GM18951 (cell line): ENCODE data around the gene ALAS2.
"Not testable (repeated sequence)": the region's sequence is repeated elsewhere in the genome, so short reads cannot be mapped to it uniquely, and the experiment has no call there.

Experiments
- POLR2A ChIP-seq: IDR thresholded peaks from 4 replicates; pipeline ENCODE4 v1.6.1; 2011; ENCODE audit warnings: mild to moderate bottlenecking; ENCODE audit not compliant: insufficient read length, insufficient read depth; ENCODE audit errors: extremely low read depth
- in situ Hi-C: fragments of 300-500 bp; cut with MboI; formaldehyde crosslinking; loops from one replicate; pipeline ENCODE4 v1.12.0; 2022; ENCODE audit warnings: low sequenced_read_pairs, mixed read lengths, inconsistent platforms; ENCODE audit not compliant: unreplicated experiment

The ALAS2 gene, protein sequence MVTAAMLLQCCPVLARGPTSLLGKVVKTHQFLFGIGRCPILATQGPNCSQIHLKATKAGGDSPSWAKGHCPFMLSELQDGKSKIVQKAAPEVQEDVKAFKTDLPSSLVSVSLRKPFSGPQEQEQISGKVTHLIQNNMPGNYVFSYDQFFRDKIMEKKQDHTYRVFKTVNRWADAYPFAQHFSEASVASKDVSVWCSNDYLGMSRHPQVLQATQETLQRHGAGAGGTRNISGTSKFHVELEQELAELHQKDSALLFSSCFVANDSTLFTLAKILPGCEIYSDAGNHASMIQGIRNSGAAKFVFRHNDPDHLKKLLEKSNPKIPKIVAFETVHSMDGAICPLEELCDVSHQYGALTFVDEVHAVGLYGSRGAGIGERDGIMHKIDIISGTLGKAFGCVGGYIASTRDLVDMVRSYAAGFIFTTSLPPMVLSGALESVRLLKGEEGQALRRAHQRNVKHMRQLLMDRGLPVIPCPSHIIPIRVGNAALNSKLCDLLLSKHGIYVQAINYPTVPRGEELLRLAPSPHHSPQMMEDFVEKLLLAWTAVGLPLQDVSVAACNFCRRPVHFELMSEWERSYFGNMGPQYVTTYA

GRCh38 chrX:55030271-55031205 is at the start of gene ALAS2:
TSS of gene ALAS2 (minus strand) at chrX:55030977. CDS start at chrX:55026000, 4,977 bp downstream.
- in situ Hi-C loops: no loop called here
- no peak for TF ChIP-seq POLR2A

DNA sequence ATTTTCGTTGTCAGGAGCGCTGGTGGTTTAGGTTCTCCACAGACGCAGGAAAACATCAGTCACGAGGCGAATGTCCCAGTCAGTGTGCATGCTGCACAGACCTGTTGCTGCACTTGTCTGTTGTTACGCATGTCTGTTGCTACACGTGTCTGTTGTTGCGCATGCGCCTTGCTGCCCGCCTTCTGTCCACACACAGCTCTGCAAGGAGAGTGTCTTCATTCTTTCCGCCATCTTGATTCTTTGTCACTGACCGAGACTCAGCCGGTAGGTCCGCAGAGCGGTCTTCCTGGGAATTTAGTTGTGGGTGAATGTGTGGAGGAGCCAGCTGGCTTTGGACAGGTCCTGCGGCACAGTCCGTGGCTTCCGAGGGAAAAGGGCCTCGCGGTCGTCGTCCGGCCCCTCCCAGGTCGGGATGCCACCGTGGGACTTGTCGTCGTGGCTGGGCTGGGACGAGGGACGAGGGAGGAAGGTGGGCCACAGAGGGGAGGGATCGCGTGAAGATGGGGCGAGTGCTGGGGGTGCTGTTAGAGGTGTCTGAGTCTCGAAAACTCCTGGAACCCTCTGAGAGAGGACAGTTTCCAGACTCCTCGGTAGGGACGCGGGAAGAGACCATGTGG is 44.2 kb upstream of the ALAS2 start, which contains the start of gene PAGE2B:
TSS of gene PAGE2B (plus strand) at position 180 of the 617 bp plus-strand sequence. CDS start 1,012 bp downstream, outside the sequence.
- no peak for TF ChIP-seq POLR2A
- in situ Hi-C loops: no loop called here

GRCh38 chrX:55072286-55072685 is 41.5 kb upstream of the ALAS2 start:
- no peak for TF ChIP-seq POLR2A
- in situ Hi-C loops: no loop called here

- in situ Hi-C loops: not testable (repeated sequence)
Measured at GRCh38 chrX:55067180-55067579, 36.4 kb upstream of the ALAS2 start.

- no peak for TF ChIP-seq POLR2A
- in situ Hi-C loops: no loop called here
Measured at GRCh38 chrX:55057675-55058249, 27.0 kb upstream of the ALAS2 start.

DNA sequence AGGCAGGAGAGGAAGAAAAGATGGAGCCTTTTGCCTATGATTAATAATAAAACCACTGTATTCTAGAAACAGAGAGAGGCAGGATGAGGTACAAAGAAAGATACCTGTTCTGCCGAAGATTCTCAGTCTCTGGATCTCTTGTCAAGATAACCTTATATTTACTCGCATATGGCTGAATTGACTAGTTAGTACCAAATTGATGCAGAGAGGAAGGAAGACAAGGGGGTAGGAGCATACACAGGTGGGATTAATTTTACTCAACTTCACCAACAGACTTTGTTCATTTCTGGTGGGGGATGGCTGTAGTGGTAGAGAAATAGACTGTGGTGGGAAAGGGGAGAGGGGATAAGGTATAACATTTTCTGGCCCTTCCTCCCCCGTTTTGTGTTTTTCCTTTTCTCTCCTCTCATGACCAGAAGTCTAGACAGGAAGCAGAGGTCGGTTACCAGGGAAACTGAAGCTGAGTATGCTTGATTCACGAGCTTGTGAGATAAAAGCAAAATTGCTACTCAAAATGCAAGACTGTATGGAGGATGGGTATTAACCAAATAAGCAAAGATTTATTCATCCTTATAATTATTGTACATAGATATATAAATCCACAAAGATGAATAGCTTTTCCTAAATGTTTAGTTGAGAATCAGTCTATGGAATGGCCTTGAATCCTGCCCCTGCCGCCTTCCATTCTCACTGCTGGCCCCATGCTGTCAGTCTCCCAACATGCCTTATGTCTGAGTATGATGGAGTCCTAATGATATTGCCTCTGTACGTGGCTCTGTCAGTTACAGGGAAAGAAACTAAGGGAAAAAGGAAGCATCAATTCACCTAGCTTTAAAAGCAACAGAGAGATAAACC is 26.3 kb upstream of the ALAS2 start:
- TF ChIP-seq POLR2A: no peak
- in situ Hi-C loops: no loop called here

GRCh38 chrX:55050599-55050998 is 19.8 kb upstream of the ALAS2 start:
- in situ Hi-C loops: not testable (repeated sequence)

DNA sequence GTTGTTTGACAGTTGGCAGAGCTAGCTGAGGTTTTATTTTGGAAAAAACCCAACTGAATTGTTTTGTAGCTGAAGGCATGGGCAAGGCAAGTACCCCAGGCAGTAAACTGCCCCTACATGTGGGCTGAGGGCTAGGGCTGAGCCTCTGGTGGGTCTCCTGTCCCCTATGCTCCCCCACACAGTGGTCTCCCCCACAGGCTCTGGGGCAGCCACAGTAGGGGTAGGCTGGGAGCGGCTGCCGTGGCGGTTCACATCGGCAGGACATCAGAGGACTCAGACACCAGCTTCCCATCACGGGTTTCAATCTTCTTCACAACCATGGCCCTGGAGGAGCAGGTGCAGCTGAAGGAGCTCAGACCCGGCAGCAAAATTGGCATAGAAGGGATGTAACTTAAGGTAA is 10.7 kb upstream of the ALAS2 start:
- no peak for TF ChIP-seq POLR2A
- in situ Hi-C loops: no loop called here

DNA sequence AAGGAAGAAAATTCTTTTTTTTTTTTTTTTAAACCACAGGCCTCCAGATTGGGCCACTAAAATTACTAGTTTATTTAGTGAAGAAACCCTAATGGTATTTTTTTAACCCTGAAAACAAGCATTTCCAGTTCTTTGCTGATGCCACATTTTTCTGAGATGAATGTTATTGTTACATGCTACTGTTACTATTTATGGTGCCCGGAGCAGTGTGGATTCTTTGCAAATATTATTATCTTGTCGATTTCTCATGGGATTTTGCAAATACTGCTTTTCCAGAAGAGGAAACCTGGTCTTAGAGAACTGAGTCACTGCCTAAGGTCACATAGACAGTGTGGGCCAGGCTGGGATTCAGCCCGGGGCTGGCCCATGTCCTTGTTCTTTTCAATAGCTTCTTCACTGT is 8.7 kb upstream of the ALAS2 start:
- no peak for TF ChIP-seq POLR2A

DNA sequence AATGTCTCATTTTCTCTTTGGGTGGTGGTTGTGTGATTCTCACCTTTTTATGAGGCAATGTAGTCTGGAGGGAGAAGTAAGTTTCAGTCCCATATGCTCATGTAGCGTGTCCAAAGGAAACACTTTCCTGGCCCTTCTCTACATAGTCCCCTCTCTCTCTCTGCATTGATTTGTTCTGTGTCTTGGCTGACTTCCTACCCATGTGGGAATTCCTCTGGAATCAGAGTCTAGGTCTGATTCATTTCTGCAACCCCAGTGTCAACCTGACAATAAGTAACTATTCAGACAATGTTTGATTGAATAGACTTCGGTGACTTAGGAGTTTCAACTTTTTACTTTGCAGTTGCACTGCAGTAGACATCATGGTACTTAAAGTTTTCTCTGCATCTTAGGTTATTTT is 2.7 kb upstream of the ALAS2 start:
- in situ Hi-C loops: no loop called here
- no peak for TF ChIP-seq POLR2A

More for the DNA sequence above, 8.7 kb upstream of the ALAS2 start:
- in situ Hi-C loops: no loop called here

DNA sequence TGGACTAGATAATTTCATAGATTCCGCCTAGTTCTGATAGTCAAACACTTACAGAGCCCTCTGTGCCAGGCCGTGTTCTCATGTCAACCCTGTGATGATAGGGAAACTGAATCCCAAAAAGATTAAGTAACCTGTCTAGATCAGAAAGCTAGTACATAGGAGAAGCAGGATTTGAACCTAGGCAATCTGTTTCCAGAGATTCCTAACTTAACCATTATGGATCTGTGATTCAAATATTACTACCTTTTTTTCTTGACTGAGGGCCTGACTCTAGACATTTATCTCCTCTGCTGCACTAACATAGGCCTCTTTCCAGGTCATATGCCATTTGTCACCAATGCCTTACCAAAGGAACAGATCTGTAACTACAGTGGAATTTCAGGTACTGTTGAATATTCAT is 1.5 kb downstream of the ALAS2 start:
- no peak for TF ChIP-seq POLR2A
- in situ Hi-C loops: no loop called here

DNA sequence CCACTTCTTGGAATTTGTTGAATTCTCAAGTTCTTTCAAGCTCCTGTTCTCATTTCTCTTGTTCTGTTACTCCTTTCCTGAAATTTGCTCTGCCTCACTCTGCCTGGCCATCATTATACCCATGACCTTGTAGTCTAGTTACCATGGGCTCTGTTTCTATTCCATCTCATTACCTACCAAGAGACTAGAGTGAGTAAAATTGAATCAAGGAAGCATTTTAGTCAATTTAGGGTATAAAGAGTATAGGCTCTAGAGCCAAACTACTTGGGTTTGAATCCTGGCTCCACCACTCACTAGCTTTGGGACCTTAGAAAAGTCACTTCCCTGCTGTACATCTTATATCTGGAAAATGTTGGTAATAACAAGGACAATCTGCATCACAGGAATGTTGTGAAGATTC is 2.2 kb downstream of the ALAS2 start:
- in situ Hi-C loops: no loop called here
- no peak for TF ChIP-seq POLR2A

DNA sequence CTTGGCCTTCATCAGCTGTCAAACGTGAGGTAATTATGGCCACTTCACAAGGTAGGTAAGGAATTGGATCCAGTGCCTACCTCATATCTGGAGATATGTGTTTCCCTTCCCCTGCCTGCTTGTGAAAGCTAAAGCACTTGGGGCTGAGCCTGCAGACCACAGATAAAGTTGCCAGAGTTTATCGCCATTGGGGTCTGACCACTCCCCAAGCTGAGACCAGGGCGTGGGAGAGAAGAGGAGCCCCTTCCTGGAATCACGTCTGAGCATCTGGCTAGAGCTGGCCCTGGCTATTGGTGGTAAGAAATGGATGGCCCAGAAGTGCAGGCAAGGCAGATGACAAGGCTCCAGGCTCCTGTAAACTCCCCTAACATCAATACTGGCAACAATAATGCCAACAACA is 2.7 kb downstream of the ALAS2 start:
- in situ Hi-C loops: no loop called here
- no peak for TF ChIP-seq POLR2A
